Ectodermal cell (in vitro differentiated cells): Measurements from ENCODE around the gene LDLRAD4.

Experiments
- H3K27ac ChIP-seq: 2 replicates; pipeline ENCODE4 v1.7.0; 2013; ENCODE audit warnings: mild to moderate bottlenecking, low read depth, low read length; ENCODE audit not compliant: insufficient read depth, poor library complexity, severe bottlenecking
- H3K27me3 ChIP-seq: 2 replicates; pipeline ENCODE4 v1.7.0; 2013; ENCODE audit warnings: mild to moderate bottlenecking, low read length; ENCODE audit not compliant: insufficient read depth, control insufficient read depth, poor library complexity, severe bottlenecking
- H3K36me3 ChIP-seq: one replicate; pipeline ENCODE4 v1.7.0; 2013; ENCODE audit warnings: low read length; ENCODE audit not compliant: control insufficient read depth, insufficient read depth
- H3K4me1 ChIP-seq: one replicate; pipeline ENCODE4 v1.7.0; 2013; ENCODE audit warnings: low read length; ENCODE audit not compliant: control insufficient read depth, insufficient read depth
- H3K4me3 ChIP-seq: 2 replicates; pipeline ENCODE4 v1.7.0; 2013; ENCODE audit warnings: low read depth, low read length, control low read depth; ENCODE audit not compliant: insufficient read depth
- H3K9me3 ChIP-seq: 2 replicates; pipeline ENCODE4 v1.7.0; 2013; ENCODE audit warnings: mild to moderate bottlenecking, low read length, moderate library complexity; ENCODE audit not compliant: control insufficient read depth
- WGBS, 2 experiments: methylation state at CpG; one replicate each; pipeline ENCODE4 v1.1.7; 2013; ENCODE audit warnings: missing lambda C conversion rate in 2 of 2; 5-methylcytosine and 5-hydroxymethylcytosine counted together

Gene LDLRAD4

DNA sequence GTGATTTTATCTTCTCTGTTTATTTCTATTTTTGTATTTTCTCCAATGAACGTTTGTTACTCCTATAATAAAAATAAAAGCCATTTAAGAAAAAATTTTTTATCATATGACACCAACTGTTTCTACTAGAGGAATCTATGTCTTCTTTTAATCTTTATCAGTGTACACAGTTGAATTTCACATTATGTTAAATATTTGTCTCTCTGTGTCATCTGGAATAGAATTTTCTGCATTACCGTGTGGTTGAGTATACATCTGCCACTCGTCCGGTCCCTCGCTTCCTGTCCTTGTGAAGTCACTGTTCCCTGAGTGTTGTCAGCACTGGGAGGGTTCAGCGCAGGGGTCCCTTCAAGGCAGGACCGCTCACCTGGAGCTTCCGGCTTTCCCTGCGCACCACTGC is 99.2 kb downstream of the LDLRAD4 start:
- H3K27me3 ChIP-seq: no peaks in the 10 kb centered on the region
- H3K4me1 ChIP-seq: no peaks in the 10 kb centered on the region
- WGBS, 2 experiments: 95 to 98% methylated on average over 8 of the region's 9 CpGs
- H3K4me3 ChIP-seq: no peak overlapping the region
- no peaks in the 10 kb centered on the region for H3K9me3 ChIP-seq
- no peak overlapping the region for H3K27ac ChIP-seq
- no peaks in the 10 kb centered on the region for H3K36me3 ChIP-seq

DNA sequence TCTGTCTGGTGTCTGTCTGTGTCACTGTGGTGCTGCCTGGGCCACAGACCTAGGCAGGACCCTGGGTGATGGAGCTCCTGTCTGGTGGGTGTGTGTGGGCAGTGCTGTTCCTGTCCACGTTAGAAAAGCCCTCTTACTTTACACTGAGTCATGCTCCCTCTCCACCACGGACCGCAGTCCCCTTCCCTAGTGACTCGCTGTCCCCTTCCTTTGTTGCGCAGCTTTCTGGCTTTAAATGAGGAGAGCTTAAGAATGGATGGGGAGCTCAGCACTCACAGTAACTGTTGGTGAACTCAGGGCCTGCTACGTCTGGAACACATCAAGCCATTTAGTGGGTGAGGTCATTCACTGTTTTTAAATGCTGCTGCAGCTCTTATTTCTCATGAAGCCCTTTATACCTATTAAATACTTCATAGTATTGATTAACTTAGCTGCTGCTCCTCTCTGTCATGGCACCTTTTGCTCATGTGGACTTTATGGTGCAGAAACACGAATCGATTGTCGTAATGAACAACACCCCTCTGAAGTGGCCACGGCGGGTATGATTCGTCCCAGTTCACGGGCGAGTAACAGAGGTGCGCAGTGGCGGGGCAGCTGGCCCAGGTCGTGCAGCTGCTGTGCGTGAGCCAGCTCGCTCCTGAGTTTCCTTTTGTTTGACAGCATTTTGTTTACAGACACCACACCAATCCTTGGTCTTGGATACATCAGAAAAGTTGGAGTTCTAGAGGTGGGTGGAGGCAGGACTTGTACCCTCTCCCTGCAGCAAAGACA is 100.4 kb downstream of the LDLRAD4 start:
- no peak overlapping the region for H3K4me3 ChIP-seq
- H3K27me3 ChIP-seq: no peaks in the 10 kb centered on the region
- H3K4me1 ChIP-seq: no peaks in the 10 kb centered on the region
- WGBS, 2 experiments: 83 to 86% methylated on average over 19 of the region's 19 CpGs
- H3K36me3 ChIP-seq: no peaks in the 10 kb centered on the region
- H3K9me3 ChIP-seq: no peaks in the 10 kb centered on the region
- H3K27ac ChIP-seq: no peak overlapping the region

DNA sequence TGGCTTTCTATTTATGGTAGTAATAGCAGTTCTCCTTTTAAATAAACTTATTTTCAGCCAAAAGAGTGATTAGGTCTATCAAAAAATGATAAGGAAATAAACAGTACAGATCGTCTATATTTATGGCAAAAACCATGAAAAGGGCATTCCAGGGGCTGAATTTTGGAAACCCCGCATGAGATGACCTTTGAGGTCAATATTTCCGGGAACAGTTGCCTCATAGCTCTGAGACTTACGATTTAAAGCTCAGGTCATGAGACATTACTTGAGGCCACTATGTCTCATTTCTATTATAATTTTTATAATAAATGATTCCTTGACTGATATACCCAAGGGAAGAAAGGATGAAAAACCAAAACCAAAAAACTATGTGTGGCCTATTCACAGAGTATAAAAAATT is 101.1 kb downstream of the LDLRAD4 start:
- Histone ChIP-seq H3K4me1 (peaks cover under 1% of the 10 kb centered on the region), H3K9me3 (no peaks in the 10 kb centered on the region), H3K4me3 (no peak overlapping the region), H3K27me3 (no peaks in the 10 kb centered on the region), H3K27ac (no peak overlapping the region), H3K36me3 (no peaks in the 10 kb centered on the region)
- 93 to 99% methylated on average over 4 of the region's 4 CpGs for WGBS, 2 experiments

DNA sequence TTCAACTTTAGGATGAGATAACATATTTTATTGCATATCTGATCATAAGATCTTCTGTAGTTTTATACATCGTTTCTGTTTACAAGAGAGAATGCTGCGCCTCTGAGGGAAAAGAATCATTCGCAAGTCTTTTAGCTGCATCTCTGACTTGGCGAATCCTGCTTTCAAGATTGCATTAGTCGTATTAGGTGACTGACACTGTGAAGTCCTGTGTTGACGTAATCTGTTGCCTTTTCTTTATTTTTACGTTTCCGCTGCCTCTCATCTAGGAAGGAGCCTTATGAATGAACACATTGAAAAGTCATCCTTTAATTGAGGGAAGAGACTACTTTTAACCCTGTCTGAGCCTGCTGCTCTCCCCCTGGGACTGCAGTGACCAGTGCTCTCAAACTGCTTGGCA is 101.5 kb downstream of the LDLRAD4 start:
- H3K27ac ChIP-seq: no peak overlapping the region
- WGBS, 2 experiments: 94 to 96% methylated on average over 8 of the region's 8 CpGs
- no peak overlapping the region for H3K4me3 ChIP-seq
- H3K4me1 ChIP-seq: peaks cover 6% of the 10 kb centered on the region
- no peaks in the 10 kb centered on the region for H3K9me3 ChIP-seq
- H3K27me3 ChIP-seq: no peaks in the 10 kb centered on the region
- H3K36me3 ChIP-seq: no peaks in the 10 kb centered on the region

DNA sequence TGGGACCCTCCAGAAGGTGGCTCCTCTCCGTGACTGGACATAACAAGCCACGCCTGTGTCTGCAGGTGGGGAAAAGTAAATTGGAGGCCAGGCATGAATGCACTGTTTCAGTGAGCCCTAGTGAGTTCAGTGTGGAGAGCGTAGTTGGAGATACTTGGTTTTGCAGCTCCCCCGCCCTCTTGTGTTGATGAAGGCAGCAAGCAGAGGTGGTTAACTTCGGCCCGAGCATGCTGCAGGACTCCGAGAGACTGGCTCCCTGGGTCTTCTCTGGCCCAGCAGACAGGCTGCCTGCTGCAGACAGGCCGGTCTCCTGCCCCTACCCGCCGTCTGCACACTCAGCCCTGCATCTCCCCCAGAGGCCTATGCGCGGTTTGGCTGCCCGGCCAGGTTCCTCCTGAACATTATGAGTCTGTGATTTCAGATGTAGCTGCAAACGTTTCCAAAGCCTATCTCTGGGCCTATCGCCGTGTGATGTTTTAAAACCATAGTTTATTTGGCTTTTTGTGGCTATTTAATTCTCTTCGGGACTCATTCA is 102.4 kb downstream of the LDLRAD4 start:
- Histone ChIP-seq H3K9me3 (no peaks in the 10 kb centered on the region), H3K27me3 (no peaks in the 10 kb centered on the region), H3K36me3 (no peaks in the 10 kb centered on the region), H3K4me1 (peaks cover 6% of the 10 kb centered on the region), H3K4me3 (no peak overlapping the region), H3K27ac (no peak overlapping the region)
- 83% methylated on average over 17 of the region's 17 CpGs for WGBS, 2 experiments

DNA sequence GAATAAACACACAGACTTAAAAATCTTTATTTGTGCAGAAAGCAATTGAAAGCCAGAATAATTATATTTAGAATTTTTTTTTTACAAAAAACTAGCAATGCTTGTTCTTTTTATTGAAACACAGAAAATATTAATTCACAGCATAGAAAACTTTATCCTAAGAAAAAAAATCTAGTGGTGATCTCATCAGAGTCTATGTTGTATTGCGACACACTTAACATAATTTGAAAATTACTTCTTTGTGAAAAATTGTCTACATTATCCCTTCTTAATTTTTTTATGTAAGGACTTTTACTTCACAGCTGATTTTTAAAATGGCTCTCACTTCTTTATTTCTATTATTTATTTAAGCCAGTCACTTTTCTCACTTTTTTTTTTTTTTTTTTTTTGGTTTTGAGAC is 103.4 kb downstream of the LDLRAD4 start:
- Histone ChIP-seq H3K36me3 (no peaks in the 10 kb centered on the region), H3K9me3 (no peaks in the 10 kb centered on the region), H3K4me3 (no peak overlapping the region), H3K27ac (no peak overlapping the region), H3K4me1 (peaks cover 6% of the 10 kb centered on the region), H3K27me3 (no peaks in the 10 kb centered on the region)
- WGBS, 2 experiments: 0% methylated on average over 1 of the region's 1 CpG; no CpG with 5 or more reads in 1 of the 2 experiments

DNA sequence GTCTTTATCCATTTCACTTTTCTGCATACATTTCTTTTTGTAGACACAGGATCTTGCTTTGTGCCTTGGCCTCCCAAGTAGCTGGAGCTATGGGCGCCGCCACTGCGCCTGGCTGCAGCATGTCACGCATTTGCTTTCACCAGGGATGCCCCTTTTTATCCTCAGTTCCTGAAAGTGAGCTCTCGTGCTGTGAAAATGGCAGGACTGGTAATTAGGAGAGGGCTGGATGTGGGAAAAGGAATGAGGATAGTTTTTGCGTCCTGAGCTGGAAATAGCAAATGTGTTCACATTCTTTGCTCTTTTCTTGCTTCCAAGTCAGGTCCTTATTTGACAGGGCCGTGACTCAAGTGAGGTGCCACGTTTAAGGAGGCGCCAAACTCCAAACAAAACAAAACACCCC is 104.6 kb downstream of the LDLRAD4 start:
- Histone ChIP-seq H3K27ac (no peak overlapping the region), H3K4me3 (no peak overlapping the region), H3K4me1 (peaks cover 6% of the 10 kb centered on the region), H3K27me3 (no peaks in the 10 kb centered on the region), H3K9me3 (no peaks in the 10 kb centered on the region), H3K36me3 (no peaks in the 10 kb centered on the region)
- WGBS, 2 experiments: 89% methylated on average over 6 to 8 of the region's 9 CpGs

DNA sequence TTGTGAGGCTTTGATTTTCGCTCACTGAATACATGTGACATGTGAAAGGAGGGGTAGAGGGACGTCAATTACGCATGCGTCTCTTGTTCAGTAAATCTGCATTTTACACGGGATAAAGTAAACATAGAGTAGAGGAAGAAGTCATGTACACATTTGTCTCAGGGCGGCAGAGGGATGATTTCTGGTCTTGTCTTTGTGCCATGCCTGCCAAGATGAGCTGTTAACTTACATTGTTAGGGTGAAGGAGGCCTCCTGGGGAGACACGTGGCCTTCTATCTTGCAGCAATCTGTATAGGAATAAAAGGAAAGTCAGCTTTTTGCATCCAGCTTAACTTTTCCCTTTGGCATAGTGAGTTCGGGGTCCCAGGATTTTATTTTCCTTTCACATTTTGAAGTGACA is 106.3 kb downstream of the LDLRAD4 start:
- H3K4me1 ChIP-seq: peaks cover 6% of the 10 kb centered on the region
- no peak overlapping the region for H3K4me3 ChIP-seq
- no peaks in the 10 kb centered on the region for H3K27me3 ChIP-seq
- H3K9me3 ChIP-seq: no peaks in the 10 kb centered on the region
- H3K27ac ChIP-seq: no peak overlapping the region
- WGBS, 2 experiments: 81 to 83% methylated on average over 8 of the region's 8 CpGs
- no peaks in the 10 kb centered on the region for H3K36me3 ChIP-seq

DNA sequence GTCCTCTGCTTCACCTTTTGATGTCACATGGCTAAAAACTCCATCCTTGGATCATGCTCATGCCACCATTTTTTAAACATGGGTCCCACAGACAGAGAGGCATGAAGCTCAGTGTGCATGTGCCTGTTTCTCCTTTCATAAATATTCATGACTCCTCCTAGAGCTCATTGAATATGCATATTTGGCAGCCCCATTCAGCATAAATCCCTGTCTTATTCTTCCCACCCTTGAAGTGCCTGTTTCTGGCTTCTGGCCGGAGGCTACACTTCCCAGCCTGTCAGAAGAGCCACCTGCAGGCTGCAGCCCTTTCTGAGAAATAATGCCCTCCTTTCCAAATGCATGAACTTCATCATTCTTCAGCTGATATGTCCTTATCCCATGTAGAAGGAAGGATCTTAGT is 109.7 kb downstream of the LDLRAD4 start:
- Histone ChIP-seq H3K4me3 (no peak overlapping the region), H3K36me3 (no peaks in the 10 kb centered on the region), H3K27ac (no peak overlapping the region), H3K27me3 (no peaks in the 10 kb centered on the region), H3K9me3 (no peaks in the 10 kb centered on the region), H3K4me1 (peaks cover 6% of the 10 kb centered on the region)
- 91 to 95% methylated on average over 1 of the region's 1 CpG for WGBS, 2 experiments

DNA sequence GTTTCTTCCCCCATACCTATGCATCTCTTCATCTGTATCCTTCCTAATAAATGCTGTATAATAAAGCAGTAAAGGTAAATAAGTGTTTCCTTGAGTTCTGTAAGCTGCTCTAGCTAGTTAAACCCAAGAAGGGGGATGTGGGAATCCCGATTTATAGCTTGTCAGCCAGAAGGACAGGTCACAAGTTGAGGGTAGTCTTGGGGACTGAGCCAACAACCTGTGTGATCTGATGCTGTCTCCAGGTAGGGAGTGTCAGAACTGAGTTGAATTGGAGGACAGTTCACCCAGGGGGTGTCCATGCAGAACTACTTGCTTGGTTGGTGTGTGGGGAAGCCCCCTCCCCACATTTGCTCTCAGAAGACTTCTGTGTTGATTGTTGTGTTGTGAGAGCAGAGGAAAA is 112.4 kb downstream of the LDLRAD4 start:
- H3K36me3 ChIP-seq: no peaks in the 10 kb centered on the region
- no peaks in the 10 kb centered on the region for H3K27me3 ChIP-seq
- no peak overlapping the region for H3K4me3 ChIP-seq
- no peaks in the 10 kb centered on the region for H3K9me3 ChIP-seq
- H3K27ac ChIP-seq: no peak overlapping the region
- no peaks in the 10 kb centered on the region for H3K4me1 ChIP-seq
- 85 to 94% methylated on average over 1 of the region's 1 CpG for WGBS, 2 experiments
